K562 (cell line): ENCODE results near the gene FGF2. TPM values are rescaled to one million over a fixed set of nuclear protein-coding genes. Genes with fewer than 3 reads are reported as not detected.

Experiments
- ATF3 ChIP-seq, 2 experiments: fragments of 450-650 bp in 1 of 2; sonication (generic) in 1 of 2; formaldehyde crosslinking in 1 of 2; IDR thresholded peaks in 1 of 2; conservative IDR thresholded peaks in 1 of 2; 2 replicates each; pipeline versions ENCODE4 v1.6.1 to v1.8.1; 2016 to 2023; ENCODE audit warnings: mild to moderate bottlenecking in 2 of 2, moderate library complexity in 2 of 2, inconsistent platforms in 1 of 2, missing genetic modification reagents in 1 of 2
- BDP1 ChIP-seq: IDR thresholded peaks from 3 replicates; pipeline ENCODE4 v1.6.1; 2011; ENCODE audit not compliant: insufficient read length, insufficient read depth
- BHLHE40 ChIP-seq: IDR thresholded peaks from 2 replicates; pipeline ENCODE4 v1.6.1; 2011; ENCODE audit warnings: low read length, improper control_type of control experiment
- CEBPB ChIP-seq: fragments of 450-650 bp; IDR thresholded peaks from 2 replicates; pipeline ENCODE4 v1.6.1; 2016; ENCODE audit warnings: missing genetic modification characterization, missing compliant biosample characterization
- CEBPG ChIP-seq, 3 experiments: fragments of 200-800 bp in 1 of 3; sonication (Bioruptor generic) in 1 of 3; sonication (generic) in 1 of 3; formaldehyde crosslinking in 1 of 3; IDR thresholded peaks in 2 of 3; conservative IDR thresholded peaks in 1 of 3; 2 replicates each; pipeline versions ENCODE4 v1.6.1 to v1.8.0; 2016 to 2022; ENCODE audit warnings: missing compliant biosample characterization in 2 of 3, missing genetic modification characterization in 2 of 3, mild to moderate bottlenecking in 1 of 3, missing genetic modification reagents in 1 of 3
- HES1 ChIP-seq: fragments of 450-650 bp; IDR thresholded peaks from 2 replicates; pipeline ENCODE4 v1.6.1; 2016; ENCODE audit warnings: low read depth, mild to moderate bottlenecking, moderate library complexity
- HEY1 ChIP-seq: fragments of 250-450 bp; sonication (Bioruptor Pico); IDR thresholded peaks from 2 replicates; pipeline ENCODE4 v1.5.0; 2020; ENCODE audit warnings: mild to moderate bottlenecking, moderate library complexity, borderline replicate concordance
- ILF3 ChIP-seq: fragments of 450-650 bp; IDR thresholded peaks from 2 replicates; pipeline ENCODE4 v1.6.1; 2018; ENCODE audit warnings: antibody characterized with exemption, mild to moderate bottlenecking, moderate library complexity, borderline replicate concordance
- POLR2AphosphoS2 ChIP-seq: IDR thresholded peaks from 2 replicates; pipeline ENCODE4 v1.6.1; 2012; ENCODE audit warnings: low read length, improper control_type of control experiment
- POLR2H ChIP-seq: IDR thresholded peaks from 2 replicates; pipeline ENCODE4 v1.6.1; 2016; ENCODE audit warnings: missing genetic modification characterization, low read depth, mild to moderate bottlenecking, control low read depth, missing compliant biosample characterization, moderate library complexity
- SIN3A ChIP-seq, 2 experiments: fragments of 150-350 bp in 1 of 2; IDR thresholded peaks; 2 replicates each; pipeline ENCODE4 v1.6.1; 2011 to 2016; ENCODE audit warnings: borderline replicate concordance in 2 of 2, low read depth in 2 of 2, low read length in 2 of 2, mild to moderate bottlenecking in 2 of 2, moderate library complexity in 2 of 2; ENCODE audit not compliant: control insufficient read depth in 1 of 2
- TBP ChIP-seq: optimal IDR thresholded peaks from 2 replicates; pipeline ENCODE3; 2011; ENCODE audit warnings: low read depth, low read length, improper control_type of control experiment
- TEAD4 ChIP-seq, 2 experiments: sonication (generic) in 1 of 2; formaldehyde crosslinking in 1 of 2; IDR thresholded peaks; 2 replicates each; pipeline versions ENCODE4 v1.6.1 to v1.8.0; 2012 to 2022; ENCODE audit warnings: borderline replicate concordance in 1 of 2, inconsistent platforms in 1 of 2, low read length in 1 of 2, mild to moderate bottlenecking in 1 of 2, missing genetic modification reagents in 1 of 2
- USF2 ChIP-seq: sonication (generic); formaldehyde crosslinking; IDR thresholded peaks from 2 replicates; pipeline ENCODE4 v1.5.0; 2020; ENCODE audit warnings: missing genetic modification reagents
- ZNF12 ChIP-seq: sonication (generic); formaldehyde crosslinking; IDR thresholded peaks from 2 replicates; pipeline ENCODE4 v1.4.0; 2020; ENCODE audit warnings: mild to moderate bottlenecking, missing genetic modification reagents
- ZNF217 ChIP-seq: sonication (generic); formaldehyde crosslinking; IDR thresholded peaks from 2 replicates; pipeline ENCODE4 v1.8.0; 2022; ENCODE audit warnings: mild to moderate bottlenecking, missing genetic modification reagents
- ZNF408 ChIP-seq: fragments of 250-450 bp; sonication (Bioruptor Pico); IDR thresholded peaks from 2 replicates; pipeline ENCODE4 v1.4.0; 2020; ENCODE audit warnings: low read depth, mild to moderate bottlenecking, moderate library complexity
- ZNF780A ChIP-seq: fragments of 250-450 bp; sonication (Bioruptor Pico); IDR thresholded peaks from 2 replicates; pipeline ENCODE4 v1.5.0; 2021; ENCODE audit warnings: mild to moderate bottlenecking
- polyA plus RNA-seq, 8 experiments: library from polyadenylated mRNA; depleted of rRNA in 4 of 8; stranded (reverse) in 5 of 8; unstranded in 3 of 8; fragments of >200 nt; fragmentation: Nextera tagmentation in 2 of 8; fragmentation: Illumina TruSeq in 1 of 8; extraction: Ambion mirVana in 2 of 8; extraction: Trizol in 1 of 8; gene quantifications; 2 replicates each; pipeline versions ENCODE4 v1.2.1 to v1.2.3, GENCODE V29; 2011 to 2014; ENCODE audit warnings: inconsistent platforms in 1 of 8, missing spikeins in 1 of 8
- total RNA-seq, 7 experiments: library from RNA; depleted of rRNA in 6 of 7; stranded (reverse); fragments of >200 nt in 6 of 7; fragmentation: Illumina TruSeq in 2 of 7; extraction: Trizol in 2 of 7; gene quantifications; 2 replicates each; pipeline versions ENCODE4 v1.2.1 to v1.2.3, GENCODE V29; 2011 to 2021; ENCODE audit warnings: low replicate concordance in 1 of 7
- TF ChIP-seq, protein P1 (sequence below), 2 experiments: IDR thresholded peaks in 1 of 2; conservative IDR thresholded peaks in 1 of 2; 2 replicates each; pipeline ENCODE4 v1.6.1; 2016; ENCODE audit warnings: low read depth in 2 of 2, mild to moderate bottlenecking in 1 of 2, missing compliant biosample characterization in 1 of 2, missing genetic modification characterization in 1 of 2, moderate library complexity in 1 of 2

The FGF2 gene
- total and polyA plus RNA-seq, 9 of the 15 experiments (the other 6 are each of a cell fraction or from before 2014, with no cell fraction given): 2.5 to 19.4 (median 9.2) TPM

- TF ChIP-seq, protein P1, sequence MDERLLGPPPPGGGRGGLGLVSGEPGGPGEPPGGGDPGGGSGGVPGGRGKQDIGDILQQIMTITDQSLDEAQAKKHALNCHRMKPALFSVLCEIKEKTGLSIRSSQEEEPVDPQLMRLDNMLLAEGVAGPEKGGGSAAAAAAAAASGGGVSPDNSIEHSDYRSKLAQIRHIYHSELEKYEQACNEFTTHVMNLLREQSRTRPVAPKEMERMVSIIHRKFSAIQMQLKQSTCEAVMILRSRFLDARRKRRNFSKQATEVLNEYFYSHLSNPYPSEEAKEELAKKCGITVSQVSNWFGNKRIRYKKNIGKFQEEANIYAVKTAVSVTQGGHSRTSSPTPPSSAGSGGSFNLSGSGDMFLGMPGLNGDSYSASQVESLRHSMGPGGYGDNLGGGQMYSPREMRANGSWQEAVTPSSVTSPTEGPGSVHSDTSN (CRISPR knock-in tag; IDR thresholded peaks at IDR 0.05; ENCODE audit: low read depth): no peak
- TF ChIP-seq, protein P1 (tag; conservative IDR thresholded peaks at IDR 0.05; ENCODE audit: low read depth): 0 out of 2 replicates have a peak, but pooled peaks have one; percentile 20
- TF ChIP-seq ATF3 (IDR thresholded peaks at IDR 0.05): peak; percentile 50
- no peak; the same call in 1 of the 2 replicates for TF ChIP-seq ATF3 (CRISPR knock-in tag; conservative IDR thresholded peaks at IDR 0.05)
- TF ChIP-seq POLR2H: peak; percentile 54; the same call in 1 of the 2 replicates
- TF ChIP-seq SIN3A (IDR thresholded peaks at IDR 0.05; ENCODE audit: borderline replicate concordance in 2 of 2, control insufficient read depth in 1 of 2, low read depth in 2 of 2, low read length in 2 of 2): peak in 1 of 2 experiments; percentile 61; a peak in 1 of 4 replicates
- peak; percentile 49 for TF ChIP-seq TBP
- TF ChIP-seq CEBPG (CRISPR knock-in tag; IDR thresholded peaks at IDR 0.05): no peak
- peak; percentile 26 to 33; a peak in 1 of 4 replicates for TF ChIP-seq CEBPG (tag; conservative IDR thresholded peaks at IDR 0.05 in 1 of 2, IDR thresholded peaks at IDR 0.05 in 1 of 2)
- peak; percentile 78 for TF ChIP-seq CEBPB (tag)
- TF ChIP-seq ZNF217: no peak
- TF ChIP-seq BDP1: no peak
- no peak for TF ChIP-seq ZNF780A (CRISPR knock-in tag)
- no peak for TF ChIP-seq POLR2AphosphoS2
- no peak for TF ChIP-seq ZNF408 (CRISPR knock-in tag)
- 0 out of 2 replicates have a peak, but pooled peaks have one; percentile 15 for TF ChIP-seq HES1
- no peak for TF ChIP-seq ILF3
- peak; percentile 40; the same call in 1 of the 2 replicates for TF ChIP-seq TEAD4 (IDR thresholded peaks at IDR 0.05; ENCODE audit: low read length)
- TF ChIP-seq TEAD4 (CRISPR knock-in tag; IDR thresholded peaks at IDR 0.05; ENCODE audit: borderline replicate concordance): no peak
- TF ChIP-seq BHLHE40: peak; percentile 79
- no peak for TF ChIP-seq HEY1 (CRISPR knock-in tag)
- TF ChIP-seq USF2 (CRISPR knock-in tag): peak; percentile 73
- TF ChIP-seq ZNF12 (CRISPR knock-in tag): no peak
Measured at GRCh38 chr4:122827879-122828601, 1.4 kb downstream of the FGF2 start (continued).
